Astrocyte of the cerebellum (primary cell): ENCODE results near the gene LDHD.

Experiments used
- DNase-seq: peaks from one replicate; pipeline ENCODE4 v3.0.0-alpha.2; 2011; ENCODE audit warnings: low read depth
- H3K4me3 ChIP-seq: 2 replicates; pipeline ENCODE4 v1.5.1; 2011; ENCODE audit warnings: mild to moderate bottlenecking, low read depth, low read length, moderate library complexity
- in situ Hi-C: cut with HindIII; loops from 2 replicates; pipeline ENCODE4 v1.10.0; 2017; ENCODE audit warnings: low sequenced_read_pairs
- TF ChIP-seq, protein P1 (sequence below): IDR thresholded peaks from 2 replicates; pipeline ENCODE4 v1.5.1; 2012; ENCODE audit warnings: low read length, low read depth, moderate library complexity, mild to moderate bottlenecking; ENCODE audit errors: missing control alignments

The LDHD gene

DNA sequence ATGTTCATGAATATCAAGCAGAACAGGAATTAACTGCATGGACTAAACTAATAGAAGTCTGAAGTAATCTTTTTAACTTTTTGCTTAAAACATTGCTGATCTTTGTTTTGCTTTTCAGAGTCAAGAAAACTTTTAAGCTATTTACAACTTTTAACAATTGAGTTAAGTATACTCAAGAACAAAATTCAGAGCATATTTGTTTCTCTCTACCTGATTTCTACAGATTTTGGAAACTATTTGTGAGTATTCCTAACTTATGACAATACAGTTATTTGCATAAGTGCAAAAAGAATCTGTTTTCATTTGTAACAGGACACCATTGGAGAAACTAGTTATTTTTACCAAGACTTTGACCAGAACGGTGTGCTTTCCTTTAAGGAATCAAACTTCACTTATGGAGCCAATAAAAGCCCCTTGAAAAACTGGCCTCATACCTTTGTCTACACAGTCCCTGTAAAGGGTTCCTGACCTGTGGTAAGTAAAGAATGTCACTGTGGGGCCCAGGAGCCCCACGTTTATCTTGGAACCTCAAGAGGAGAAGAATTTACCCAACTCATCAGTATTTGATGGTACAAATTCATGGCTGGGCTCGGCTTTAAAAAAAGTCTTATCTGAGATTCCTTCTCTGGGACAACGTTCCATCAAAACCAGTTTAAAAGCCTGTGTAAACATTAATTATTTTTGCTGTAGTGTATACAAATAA is 11.3 kb upstream of the LDHD start:
- H3K4me3 ChIP-seq = no peak overlapping the region
- no peak for DNase-seq
- in situ Hi-C loops = no loop called here
- TF ChIP-seq, protein P1, sequence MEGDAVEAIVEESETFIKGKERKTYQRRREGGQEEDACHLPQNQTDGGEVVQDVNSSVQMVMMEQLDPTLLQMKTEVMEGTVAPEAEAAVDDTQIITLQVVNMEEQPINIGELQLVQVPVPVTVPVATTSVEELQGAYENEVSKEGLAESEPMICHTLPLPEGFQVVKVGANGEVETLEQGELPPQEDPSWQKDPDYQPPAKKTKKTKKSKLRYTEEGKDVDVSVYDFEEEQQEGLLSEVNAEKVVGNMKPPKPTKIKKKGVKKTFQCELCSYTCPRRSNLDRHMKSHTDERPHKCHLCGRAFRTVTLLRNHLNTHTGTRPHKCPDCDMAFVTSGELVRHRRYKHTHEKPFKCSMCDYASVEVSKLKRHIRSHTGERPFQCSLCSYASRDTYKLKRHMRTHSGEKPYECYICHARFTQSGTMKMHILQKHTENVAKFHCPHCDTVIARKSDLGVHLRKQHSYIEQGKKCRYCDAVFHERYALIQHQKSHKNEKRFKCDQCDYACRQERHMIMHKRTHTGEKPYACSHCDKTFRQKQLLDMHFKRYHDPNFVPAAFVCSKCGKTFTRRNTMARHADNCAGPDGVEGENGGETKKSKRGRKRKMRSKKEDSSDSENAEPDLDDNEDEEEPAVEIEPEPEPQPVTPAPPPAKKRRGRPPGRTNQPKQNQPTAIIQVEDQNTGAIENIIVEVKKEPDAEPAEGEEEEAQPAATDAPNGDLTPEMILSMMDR = no peak

GRCh38 chr16:75122609-75123008 is 6.0 kb upstream of the LDHD start:
- TF ChIP-seq, protein P1 = no peak
- in situ Hi-C loops = no loop called here
- H3K4me3 ChIP-seq = no peak overlapping the region
- no peak for DNase-seq

GRCh38 chr16:75121949-75122568 is 5.5 kb upstream of the LDHD start:
- in situ Hi-C loops = no loop called here
- TF ChIP-seq, protein P1 = no peak
- H3K4me3 ChIP-seq = no peak overlapping the region
- DNase-seq = no peak

DNA sequence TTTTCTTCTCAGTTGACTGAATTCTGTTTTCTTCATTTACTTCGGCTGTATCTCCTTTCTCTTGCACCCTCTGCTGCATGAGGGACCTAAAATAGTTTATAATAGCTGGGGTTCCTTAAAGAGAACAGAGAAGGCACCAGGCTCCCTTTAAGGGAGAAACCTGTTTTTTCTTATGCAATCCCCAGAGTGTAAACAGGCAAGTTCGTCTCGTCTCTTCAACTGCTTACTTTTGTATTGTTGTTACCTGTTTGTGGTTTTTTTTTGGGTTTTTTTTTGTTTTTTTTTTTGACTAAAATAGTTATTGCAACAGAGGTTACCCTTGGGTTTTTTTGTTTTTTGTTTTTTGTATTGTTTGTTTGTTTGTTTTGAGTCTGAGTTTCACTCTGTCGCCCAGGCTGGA is 3.7 kb upstream of the LDHD start:
- no peak for DNase-seq
- in situ Hi-C loops = no loop called here
- H3K4me3 ChIP-seq = no peak overlapping the region
- TF ChIP-seq, protein P1 = no peak

GRCh38 chr16:75118943-75119539 is 2.5 kb upstream of the LDHD start:
- H3K4me3 ChIP-seq = no peak overlapping the region
- DNase-seq = no peak
- TF ChIP-seq, protein P1 = no peak
- in situ Hi-C loops = no loop called here

DNA sequence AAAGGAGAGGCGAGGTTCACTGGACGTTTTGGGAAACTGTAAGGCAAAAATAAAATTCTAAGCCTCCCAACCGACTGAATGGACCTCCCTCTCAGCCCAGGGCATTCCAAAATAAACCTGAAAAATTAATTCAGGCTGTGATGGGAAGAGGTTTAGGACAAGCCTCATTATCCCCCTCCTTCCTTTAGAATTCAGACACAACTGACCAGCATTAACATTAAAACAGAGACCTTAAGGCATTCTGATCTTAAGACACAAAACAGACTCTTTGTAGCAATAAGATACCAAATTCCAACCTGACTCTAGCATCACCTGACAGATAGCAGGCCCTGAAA is 298 bp upstream of the LDHD start:
- no peak for DNase-seq
- TF ChIP-seq, protein P1 = no peak
- peak overlapping the region; percentile 31 for H3K4me3 ChIP-seq
- in situ Hi-C loops = no loop called here
